GM18873 (cell line): ENCODE results near the gene MKLN1.
"Not testable (repeated sequence)": the region's sequence is repeated elsewhere in the genome, so short reads cannot be mapped to it uniquely, and the experiment has no call there.

ENCODE experiments used
- ATAC-seq: cut with Tn5 transposase; IDR thresholded peaks from one replicate; pipeline ENCODE4 v1.9.1; 2021; ENCODE audit warnings: mild to moderate bottlenecking, moderate library complexity, moderate number of reproducible peaks; ENCODE audit not compliant: unreplicated experiment, low FRiP score

Gene MKLN1

GRCh38 chr7:131307627-131308026 lies 20.0 kb upstream of the MKLN1 start:
- ATAC-seq: no peak

GRCh38 chr7:131312838-131313237 lies 14.8 kb upstream of the MKLN1 start:
- ATAC-seq: no peak

GRCh38 chr7:131320603-131321002 lies 7.1 kb upstream of the MKLN1 start:
- ATAC-seq: no peak

GRCh38 chr7:131321656-131322055 lies 6.0 kb upstream of the MKLN1 start:
- ATAC-seq: no peak

- ATAC-seq: no peak
Measured at GRCh38 chr7:131322061-131322460, 5.6 kb upstream of the MKLN1 start.

GRCh38 chr7:131322861-131323260 lies 4.8 kb upstream of the MKLN1 start:
- no peak for ATAC-seq

- ATAC-seq: no peak
Measured at GRCh38 chr7:131325179-131325840, 2.4 kb upstream of the MKLN1 start.

- ATAC-seq: no peak
Measured at GRCh38 chr7:131326576-131326975, 1.1 kb upstream of the MKLN1 start.

GRCh38 chr7:131327049-131327625 lies 539 bp upstream of the MKLN1 start:
- ATAC-seq: no peak

GRCh38 chr7:131328377-131329175 lies 900 bp downstream of the MKLN1 start:
- ATAC-seq: no peak

- ATAC-seq: no peak
Measured at GRCh38 chr7:131329176-131329570, 1.5 kb downstream of the MKLN1 start.

- ATAC-seq: no peak
Measured at GRCh38 chr7:131330299-131330698, 2.6 kb downstream of the MKLN1 start.

GRCh38 chr7:131331806-131332205 lies 4.1 kb downstream of the MKLN1 start:
- no peak for ATAC-seq

- ATAC-seq: not testable (repeated sequence)
Measured at GRCh38 chr7:131332729-131333128, 5.1 kb downstream of the MKLN1 start.

GRCh38 chr7:131335639-131336381 lies 8.1 kb downstream of the MKLN1 start:
- ATAC-seq: no peak

GRCh38 chr7:131336956-131337355 lies 9.3 kb downstream of the MKLN1 start:
- no peak for ATAC-seq

- ATAC-seq: no peak
Measured at GRCh38 chr7:131338173-131338572, 10.5 kb downstream of the MKLN1 start.

- no peak for ATAC-seq
Measured at GRCh38 chr7:131338691-131339390, 11.2 kb downstream of the MKLN1 start.

- no peak for ATAC-seq
Measured at GRCh38 chr7:131341690-131342089, 14.0 kb downstream of the MKLN1 start.

GRCh38 chr7:131342864-131343442 lies 15.3 kb downstream of the MKLN1 start:
- ATAC-seq: no peak
